Esophagus squamous epithelium (tissue), 5 donors: ENCODE measurements around the gene PTPRD. TPM values are rescaled to one million over a fixed set of nuclear protein-coding genes. Genes with fewer than 3 reads are reported as not detected.

Experiments
- DNase-seq: peaks from one replicate; lab custom pipeline; 2025; lab: John Stamatoyannopoulos, UW
- H3K27ac ChIP-seq, 4 donors: fragments of 200-600 bp; sonication (generic); one replicate each; pipeline ENCODE4 v1.5.1; 2016 to 2019; ENCODE audit warnings: mild to moderate bottlenecking in 1 of 4
- H3K27me3 ChIP-seq, 4 donors: fragments of 200-600 bp; sonication (generic); 1 replicate in 3 of 4; 2 replicates in 1 of 4; pipeline versions ENCODE4 v1.5.1 to v1.6.0; 2017 to 2021; ENCODE audit warnings: antibody characterized with exemption in 1 of 4
- H3K36me3 ChIP-seq, 3 donors: fragments of 200-600 bp; sonication (generic); one replicate each; pipeline ENCODE4 v1.5.1; 2016 to 2019
- H3K4me1 ChIP-seq, 3 donors: fragments of 200-600 bp; sonication (generic); one replicate each; pipeline ENCODE4 v1.5.1; 2017 to 2019
- H3K4me3 ChIP-seq, 4 donors: fragments of 200-600 bp; sonication (generic); 1 replicate in 3 of 4; 2 replicates in 1 of 4; pipeline ENCODE4 v1.5.1; 2016 to 2019; ENCODE audit warnings: mild to moderate bottlenecking in 2 of 4, moderate library complexity in 1 of 4
- H3K9me3 ChIP-seq, 3 donors: fragments of 200-600 bp; sonication (generic); one replicate each; pipeline ENCODE4 v1.5.1; 2016 to 2019
- POLR2A ChIP-seq, 4 donors: fragments of 450-650 bp; IDR thresholded peaks; one replicate each; pipeline ENCODE4 v1.6.1; 2017; ENCODE audit warnings: antibody characterized with exemption in 4 of 4, mild to moderate bottlenecking in 4 of 4, moderate library complexity in 3 of 4
- WGBS, 2 donors: methylation state at CpG; one replicate each; pipeline ENCODE4 v1.1.5; 2018; 5-methylcytosine and 5-hydroxymethylcytosine counted together
- intact Hi-C: fragments of 100-400 bp; cut with DNase I; formaldehyde crosslinking; loops from one replicate; pipeline ENCODE4 v1.15.0; 2022
- total RNA-seq, 4 donors: library from RNA; depleted of rRNA; stranded (reverse); fragments of >200 nt; gene quantifications; one replicate each; pipeline ENCODE4 v1.1.0, GENCODE V29; 2016
- TF ChIP-seq, protein P1 (sequence below), 6 experiments: fragments of 450-650 bp in 4 of 6; fragments of 200-600 bp in 2 of 6; sonication (generic) in 2 of 6; IDR thresholded peaks; one replicate each; pipeline ENCODE4 v1.5.1; 2016 to 2019; ENCODE audit warnings: antibody characterized with exemption in 6 of 6, mild to moderate bottlenecking in 4 of 6, moderate library complexity in 4 of 6
- donor health status: DM: yes; HTN: yes; CAD: no.

Gene PTPRD
- total RNA-seq, 4 donors from 2014 or later = 0.23 to 16.3 (median 6.6) TPM

- H3K4me1 ChIP-seq = no peaks in the 10 kb centered on the region
- H3K27ac ChIP-seq = no peak overlapping the region
- TF ChIP-seq, protein P1, sequence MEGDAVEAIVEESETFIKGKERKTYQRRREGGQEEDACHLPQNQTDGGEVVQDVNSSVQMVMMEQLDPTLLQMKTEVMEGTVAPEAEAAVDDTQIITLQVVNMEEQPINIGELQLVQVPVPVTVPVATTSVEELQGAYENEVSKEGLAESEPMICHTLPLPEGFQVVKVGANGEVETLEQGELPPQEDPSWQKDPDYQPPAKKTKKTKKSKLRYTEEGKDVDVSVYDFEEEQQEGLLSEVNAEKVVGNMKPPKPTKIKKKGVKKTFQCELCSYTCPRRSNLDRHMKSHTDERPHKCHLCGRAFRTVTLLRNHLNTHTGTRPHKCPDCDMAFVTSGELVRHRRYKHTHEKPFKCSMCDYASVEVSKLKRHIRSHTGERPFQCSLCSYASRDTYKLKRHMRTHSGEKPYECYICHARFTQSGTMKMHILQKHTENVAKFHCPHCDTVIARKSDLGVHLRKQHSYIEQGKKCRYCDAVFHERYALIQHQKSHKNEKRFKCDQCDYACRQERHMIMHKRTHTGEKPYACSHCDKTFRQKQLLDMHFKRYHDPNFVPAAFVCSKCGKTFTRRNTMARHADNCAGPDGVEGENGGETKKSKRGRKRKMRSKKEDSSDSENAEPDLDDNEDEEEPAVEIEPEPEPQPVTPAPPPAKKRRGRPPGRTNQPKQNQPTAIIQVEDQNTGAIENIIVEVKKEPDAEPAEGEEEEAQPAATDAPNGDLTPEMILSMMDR (IDR thresholded peaks at IDR 0.05) = no peak
- no peak for TF ChIP-seq POLR2A (IDR thresholded peaks at IDR 0.05)
- intact Hi-C loops = no loop called here
- H3K36me3 ChIP-seq = no peaks in the 10 kb centered on the region
- H3K27me3 ChIP-seq = no peaks in the 10 kb centered on the region
- no peak for DNase-seq
- no peak overlapping the region for H3K4me3 ChIP-seq
- H3K9me3 ChIP-seq = no peaks in the 10 kb centered on the region
- WGBS, 2 donors = 60 to 69% methylated on average over 3 of the region's 3 CpGs
These were observed 1354.8 kb downstream of the PTPRD start for GRCh38 chr9:9257999-9258498.

GRCh38 chr9:9246726-9247125 lies 1366.1 kb downstream of the PTPRD start:
- intact Hi-C loops = no loop called here
- WGBS, 2 donors = 44 to 75% methylated on average over 2 of the region's 2 CpGs
- H3K36me3 ChIP-seq = no peaks in the 10 kb centered on the region

DNA sequence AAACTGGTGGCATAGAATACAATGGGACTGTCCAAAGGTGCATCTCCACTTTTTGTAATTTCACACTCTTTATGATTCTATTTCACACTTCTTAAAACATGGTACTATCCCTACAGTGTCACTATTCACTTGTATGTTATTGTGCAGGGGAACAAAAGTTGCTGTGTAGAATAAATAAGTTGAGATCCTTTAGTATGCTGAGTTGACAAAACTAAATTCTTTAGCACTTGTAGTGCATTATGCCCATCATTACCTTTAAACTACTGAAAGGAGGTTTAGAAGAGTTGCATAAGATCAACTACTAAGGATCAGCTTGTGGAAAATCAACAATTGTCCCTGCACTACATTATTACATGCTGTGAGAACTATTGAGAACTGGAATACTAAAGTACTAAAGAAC lies 1380.9 kb downstream of the PTPRD start:
- no peak for TF ChIP-seq POLR2A (IDR thresholded peaks at IDR 0.05)
- TF ChIP-seq, protein P1 (IDR thresholded peaks at IDR 0.05) = no peak
- H3K4me3 ChIP-seq = no peak overlapping the region
- DNase-seq = no peak
- H3K9me3 ChIP-seq = peaks cover 0 to 5% (median 0%) of the 10 kb centered on the region in 3 donors
- no peaks in the 10 kb centered on the region for H3K36me3 ChIP-seq
- H3K27ac ChIP-seq = no peak overlapping the region
- no peaks in the 10 kb centered on the region for H3K4me1 ChIP-seq
- H3K27me3 ChIP-seq = no peaks in the 10 kb centered on the region
- intact Hi-C loops = no loop called here

More at GRCh38 chr9:9246726-9247125, 1366.1 kb downstream of the PTPRD start:
- TF ChIP-seq, protein P1 (IDR thresholded peaks at IDR 0.05) = no peak
- TF ChIP-seq POLR2A (IDR thresholded peaks at IDR 0.05) = no peak
- Histone ChIP-seq H3K27me3 (no peaks in the 10 kb centered on the region), H3K27ac (no peak overlapping the region), H3K9me3 (peaks cover 0 to 1% (median 0%) of the 10 kb centered on the region in 3 donors), H3K4me1 (no peaks in the 10 kb centered on the region), H3K4me3 (no peak overlapping the region)
- DNase-seq = no peak

- 57 to 63% methylated on average over 3 of the region's 3 CpGs for WGBS, 2 donors
- intact Hi-C loops = no loop called here
- H3K4me1 ChIP-seq = no peaks in the 10 kb centered on the region
These were observed 1383.5 kb downstream of the PTPRD start for GRCh38 chr9:9229269-9229668.

GRCh38 chr9:9223175-9223574 lies 1389.6 kb downstream of the PTPRD start:
- H3K36me3 ChIP-seq = no peaks in the 10 kb centered on the region
- no peaks in the 10 kb centered on the region for H3K4me1 ChIP-seq
- TF ChIP-seq, protein P1 (IDR thresholded peaks at IDR 0.05) = no peak
- no peaks in the 10 kb centered on the region for H3K27me3 ChIP-seq
- no peak overlapping the region for H3K4me3 ChIP-seq
- H3K9me3 ChIP-seq = no peaks in the 10 kb centered on the region
- no peak overlapping the region for H3K27ac ChIP-seq
- intact Hi-C loops = no loop called here
- DNase-seq = no peak

More at GRCh38 chr9:9229269-9229668, 1383.5 kb downstream of the PTPRD start:
- Histone ChIP-seq H3K27ac (no peak overlapping the region), H3K4me3 (no peak overlapping the region), H3K27me3 (no peaks in the 10 kb centered on the region), H3K9me3 (peaks cover 0 to 3% (median 0%) of the 10 kb centered on the region in 3 donors), H3K36me3 (no peaks in the 10 kb centered on the region)
- TF ChIP-seq POLR2A (IDR thresholded peaks at IDR 0.05) = no peak
- TF ChIP-seq, protein P1 (IDR thresholded peaks at IDR 0.05) = no peak
- DNase-seq = no peak
